ENCODE measurements around the gene STARD8. TPM values are rescaled to one million over a fixed set of nuclear protein-coding genes. Genes with fewer than 3 reads are reported as not detected.

STARD8 gene
- total RNA-seq, 2 donors from 2014 or later: 15.8 to 19.8 TPM

- Histone ChIP-seq H3K9me3 (no peaks in the 10 kb centered on the region), H3K4me1 (ENCODE audit: control insufficient read depth in 1 of 2, low read depth in 2 of 2) (no peaks in the 10 kb centered on the region), H3K36me3 (no peaks in the 10 kb centered on the region), H3K27me3 (replicated peaks; ENCODE audit: insufficient read depth) (no peaks in the 10 kb centered on the region), H3K4me3 (no peak overlapping the region), H3K27ac (no peak overlapping the region)
- no peak for ATAC-seq (ENCODE audit: insufficient number of reproducible peaks, low FRiP score, low read depth)
- TF ChIP-seq CTCF (IDR thresholded peaks at IDR 0.05): no peak
- no peak for DNase-seq (ENCODE audit: low spot score)
Measured at GRCh38 chrX:68711845-68712244, 64.4 kb downstream of the STARD8 start.

GRCh38 chrX:68714856-68715255, 67.4 kb downstream of the STARD8 start:
- DNase-seq (ENCODE audit: low spot score) (no peak), ATAC-seq (ENCODE audit: insufficient number of reproducible peaks, low FRiP score, low read depth) (no peak)
- Histone ChIP-seq H3K4me1 (ENCODE audit: control insufficient read depth in 1 of 2, low read depth in 2 of 2) (no peaks in the 10 kb centered on the region), H3K27me3 (replicated peaks; ENCODE audit: insufficient read depth) (no peaks in the 10 kb centered on the region), H3K9me3 (no peaks in the 10 kb centered on the region), H3K36me3 (no peaks in the 10 kb centered on the region), H3K4me3 (no peak overlapping the region), H3K27ac (no peak overlapping the region)
- TF ChIP-seq CTCF (IDR thresholded peaks at IDR 0.05): no peak

- TF ChIP-seq CTCF (IDR thresholded peaks at IDR 0.05): no peak
- ATAC-seq (ENCODE audit: insufficient number of reproducible peaks, low FRiP score, low read depth): no peak
- H3K4me1 ChIP-seq (ENCODE audit: control insufficient read depth in 1 of 2, low read depth in 2 of 2): no peaks in the 10 kb centered on the region
- no peak for DNase-seq (ENCODE audit: low spot score)
- no peaks in the 10 kb centered on the region for H3K36me3 ChIP-seq
- no peaks in the 10 kb centered on the region for H3K9me3 ChIP-seq
- no peaks in the 10 kb centered on the region for H3K27me3 ChIP-seq (replicated peaks; ENCODE audit: insufficient read depth)
- no peak overlapping the region for H3K4me3 ChIP-seq
- no peak overlapping the region for H3K27ac ChIP-seq
Measured at GRCh38 chrX:68717196-68717595, 69.7 kb downstream of the STARD8 start.

GRCh38 chrX:68717663-68718442, 70.4 kb downstream of the STARD8 start:
- DNase-seq (ENCODE audit: low spot score) (no peak), ATAC-seq (ENCODE audit: insufficient number of reproducible peaks, low FRiP score, low read depth) (no peak)
- no peaks in the 10 kb centered on the region for H3K9me3 ChIP-seq
- H3K4me1 ChIP-seq (ENCODE audit: control insufficient read depth in 1 of 2, low read depth in 2 of 2): no peaks in the 10 kb centered on the region
- H3K27ac ChIP-seq: no peak overlapping the region
- TF ChIP-seq CTCF (IDR thresholded peaks at IDR 0.05): no peak
- H3K36me3 ChIP-seq: no peaks in the 10 kb centered on the region
- no peak overlapping the region for H3K4me3 ChIP-seq
- H3K27me3 ChIP-seq (replicated peaks; ENCODE audit: insufficient read depth): no peaks in the 10 kb centered on the region

GRCh38 chrX:68718443-68718820, 71.0 kb downstream of the STARD8 start:
- H3K27me3 ChIP-seq (replicated peaks; ENCODE audit: insufficient read depth): no peaks in the 10 kb centered on the region
- H3K9me3 ChIP-seq: no peaks in the 10 kb centered on the region
- H3K27ac ChIP-seq: no peak overlapping the region
- ATAC-seq (ENCODE audit: insufficient number of reproducible peaks, low FRiP score, low read depth) (no peak), DNase-seq (ENCODE audit: low spot score) (no peak)
- H3K4me1 ChIP-seq (ENCODE audit: control insufficient read depth in 1 of 2, low read depth in 2 of 2): no peaks in the 10 kb centered on the region
- H3K36me3 ChIP-seq: no peaks in the 10 kb centered on the region
- no peak for TF ChIP-seq CTCF (IDR thresholded peaks at IDR 0.05)
- H3K4me3 ChIP-seq: no peak overlapping the region

Data from thoracic aorta (tissue), 2 donors.